Upper lobe of left lung (tissue), 4 donors: Measurements from ENCODE around the gene SOST.
"Not testable (repeated sequence)": the region's sequence is repeated elsewhere in the genome, so short reads cannot be mapped to it uniquely, and the experiment has no call there.

Experiments used
- EP300 ChIP-seq, 4 donors: sonication (generic); formaldehyde crosslinking; IDR thresholded peaks; one replicate each; pipeline ENCODE4 v1.5.1; 2017; ENCODE audit warnings: antibody characterized with exemption in 4 of 4, control low read depth in 2 of 4
- POLR2A ChIP-seq, 4 donors: fragments of 450-650 bp; IDR thresholded peaks; one replicate each; pipeline ENCODE4 v1.5.1; 2016 to 2017; ENCODE audit warnings: antibody characterized with exemption in 4 of 4, mild to moderate bottlenecking in 2 of 4
- POLR2AphosphoS5 ChIP-seq, 2 donors: sonication (generic); formaldehyde crosslinking; IDR thresholded peaks; one replicate each; pipeline ENCODE4 v1.5.1; 2017; ENCODE audit warnings: antibody characterized with exemption in 2 of 2
- TF ChIP-seq, protein P1 (sequence below), 6 experiments: fragments of 450-650 bp in 4 of 6; fragments of 200-600 bp in 2 of 6; sonication (generic) in 2 of 6; IDR thresholded peaks; one replicate each; pipeline ENCODE4 v1.5.1; 2016 to 2019; ENCODE audit warnings: antibody characterized with exemption in 6 of 6

DNA sequence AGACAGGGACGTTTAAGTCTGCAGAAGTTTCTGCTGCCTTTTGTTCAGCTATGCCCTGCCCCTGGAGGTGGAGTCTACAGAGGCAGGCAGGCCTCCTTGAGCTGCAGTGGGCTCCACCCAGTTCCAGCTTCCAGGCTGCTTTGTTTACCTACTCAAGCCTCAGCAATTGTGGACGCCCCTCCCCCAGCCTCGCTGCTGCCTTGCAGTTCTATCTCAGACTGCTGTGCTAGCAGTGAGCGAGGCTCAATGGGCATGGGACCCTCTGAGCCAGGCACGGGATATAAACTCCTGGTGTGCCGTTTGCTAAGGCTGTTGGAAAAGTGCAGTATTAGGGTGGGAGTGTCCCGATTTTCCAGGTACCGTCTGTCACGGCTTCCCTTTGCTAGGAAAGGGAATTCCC lies 39.4 kb upstream of the SOST start:
- not testable (repeated sequence) for TF ChIP-seq POLR2A, POLR2AphosphoS5, EP300 (IDR thresholded peaks at IDR 0.05)
- TF ChIP-seq, protein P1, sequence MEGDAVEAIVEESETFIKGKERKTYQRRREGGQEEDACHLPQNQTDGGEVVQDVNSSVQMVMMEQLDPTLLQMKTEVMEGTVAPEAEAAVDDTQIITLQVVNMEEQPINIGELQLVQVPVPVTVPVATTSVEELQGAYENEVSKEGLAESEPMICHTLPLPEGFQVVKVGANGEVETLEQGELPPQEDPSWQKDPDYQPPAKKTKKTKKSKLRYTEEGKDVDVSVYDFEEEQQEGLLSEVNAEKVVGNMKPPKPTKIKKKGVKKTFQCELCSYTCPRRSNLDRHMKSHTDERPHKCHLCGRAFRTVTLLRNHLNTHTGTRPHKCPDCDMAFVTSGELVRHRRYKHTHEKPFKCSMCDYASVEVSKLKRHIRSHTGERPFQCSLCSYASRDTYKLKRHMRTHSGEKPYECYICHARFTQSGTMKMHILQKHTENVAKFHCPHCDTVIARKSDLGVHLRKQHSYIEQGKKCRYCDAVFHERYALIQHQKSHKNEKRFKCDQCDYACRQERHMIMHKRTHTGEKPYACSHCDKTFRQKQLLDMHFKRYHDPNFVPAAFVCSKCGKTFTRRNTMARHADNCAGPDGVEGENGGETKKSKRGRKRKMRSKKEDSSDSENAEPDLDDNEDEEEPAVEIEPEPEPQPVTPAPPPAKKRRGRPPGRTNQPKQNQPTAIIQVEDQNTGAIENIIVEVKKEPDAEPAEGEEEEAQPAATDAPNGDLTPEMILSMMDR (IDR thresholded peaks at IDR 0.05) = not testable (repeated sequence)
